Breast epithelium (tissue), 4 donors: ENCODE measurements around the gene F8. TPM values are rescaled to one million over a fixed set of nuclear protein-coding genes. Genes with fewer than 3 reads are reported as not detected.
A peak's percentile ranks its signal among the peaks of the same experiment; 100 is the strongest.

Source experiments
- DNase-seq, 2 donors: peaks; one replicate each; pipeline ENCODE4 v3.0.0-alpha.2; 2019; ENCODE audit warnings: low spot score in 2 of 2
- H3K27ac ChIP-seq, 2 donors: fragments of 200-600 bp; sonication (generic) in 1 of 2; one replicate each; pipeline ENCODE4 v1.5.1; 2016 to 2019; ENCODE audit warnings: mild to moderate bottlenecking in 1 of 2
- H3K27me3 ChIP-seq, 2 donors: fragments of 200-600 bp; sonication (generic) in 1 of 2; one replicate each; pipeline versions ENCODE4 v1.5.1 to v1.6.0; 2017 to 2019; ENCODE audit warnings: control low read depth in 1 of 2, mild to moderate bottlenecking in 1 of 2
- H3K36me3 ChIP-seq: fragments of 200-600 bp; one replicate; pipeline ENCODE4 v1.5.1; 2019
- H3K4me1 ChIP-seq, 2 donors: fragments of 200-600 bp; sonication (generic); one replicate each; pipeline ENCODE4 v1.5.1; 2016 to 2019; ENCODE audit warnings: control low read depth in 1 of 2
- H3K4me3 ChIP-seq, 3 donors: fragments of 200-600 bp; sonication (generic); 1 replicate in 2 of 3; 2 replicates in 1 of 3; pipeline ENCODE4 v1.5.1; 2016 to 2019; ENCODE audit warnings: mild to moderate bottlenecking in 3 of 3, moderate library complexity in 2 of 3
- H3K9me3 ChIP-seq, 2 donors: fragments of 200-600 bp; sonication (generic) in 1 of 2; one replicate each; pipeline ENCODE4 v1.5.1; 2016 to 2019; ENCODE audit warnings: control low read depth in 1 of 2
- POLR2A ChIP-seq: fragments of 450-650 bp; IDR thresholded peaks from one replicate; pipeline ENCODE4 v1.6.1; 2016; ENCODE audit warnings: antibody characterized with exemption, mild to moderate bottlenecking, moderate library complexity
- POLR2AphosphoS5 ChIP-seq, 3 donors: sonication (generic); formaldehyde crosslinking; IDR thresholded peaks; one replicate each; pipeline ENCODE4 v1.6.1; 2017; ENCODE audit warnings: antibody characterized with exemption in 3 of 3
- intact Hi-C: fragments of 100-400 bp; cut with DNase I; formaldehyde crosslinking; loops from one replicate; pipeline ENCODE4 v1.15.1; 2023; ENCODE audit warnings: low total_unique reads
- total RNA-seq, 3 donors: library from RNA; depleted of rRNA; stranded (reverse); fragments of >200 nt; gene quantifications; one replicate each; pipeline ENCODE4 v1.1.0, GENCODE V29; 2016
- TF ChIP-seq, protein P1 (sequence below), 3 donors: fragments of 450-650 bp; IDR thresholded peaks; one replicate each; pipeline ENCODE4 v1.5.1; 2016 to 2017; ENCODE audit warnings: antibody characterized with exemption in 3 of 3, mild to moderate bottlenecking in 3 of 3, moderate library complexity in 3 of 3

F8 gene
- total RNA-seq, 3 donors from 2014 or later, result 14.6 to 30.2 (median 16.1) TPM

DNA sequence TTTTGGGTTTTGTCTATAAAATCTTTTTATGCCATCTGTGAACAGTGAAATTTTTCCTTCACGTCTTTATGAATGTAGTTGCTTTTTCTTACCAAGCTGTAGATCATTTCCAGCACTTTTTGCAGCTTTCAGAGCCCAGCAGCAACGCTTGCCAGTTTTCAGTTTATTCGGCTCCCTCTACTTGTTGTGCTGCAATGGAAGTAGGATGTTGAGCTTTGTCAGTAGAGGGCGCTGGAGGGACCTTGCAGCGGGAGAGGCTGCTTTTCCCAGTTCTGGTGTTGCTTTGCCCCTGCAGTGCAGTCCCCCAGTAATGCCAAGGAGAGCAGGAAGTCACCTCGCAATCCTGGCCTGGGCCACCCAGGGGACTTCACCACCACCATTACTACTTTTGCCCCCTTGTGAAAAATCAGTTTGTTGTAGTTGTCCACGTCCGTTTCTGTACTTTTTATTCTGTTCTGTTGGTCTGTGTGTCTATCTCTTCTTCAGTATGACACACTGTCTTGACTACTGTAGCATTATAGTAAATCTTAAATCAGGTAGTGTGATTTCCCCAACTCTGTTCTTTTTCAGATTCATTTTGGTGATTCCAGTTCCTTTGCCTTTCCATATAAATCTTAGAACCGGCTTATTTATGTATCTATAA lies 26.6 kb upstream of the F8 start:
- Histone ChIP-seq H3K4me3 (no peak overlapping the region), H3K36me3 (no peaks in the 10 kb centered on the region), H3K27ac (no peak overlapping the region), H3K9me3 (no peaks in the 10 kb centered on the region), H3K4me1 (no peaks in the 10 kb centered on the region), H3K27me3 (no peaks in the 10 kb centered on the region)
- DNase-seq, result no peak
- TF ChIP-seq, protein P1, sequence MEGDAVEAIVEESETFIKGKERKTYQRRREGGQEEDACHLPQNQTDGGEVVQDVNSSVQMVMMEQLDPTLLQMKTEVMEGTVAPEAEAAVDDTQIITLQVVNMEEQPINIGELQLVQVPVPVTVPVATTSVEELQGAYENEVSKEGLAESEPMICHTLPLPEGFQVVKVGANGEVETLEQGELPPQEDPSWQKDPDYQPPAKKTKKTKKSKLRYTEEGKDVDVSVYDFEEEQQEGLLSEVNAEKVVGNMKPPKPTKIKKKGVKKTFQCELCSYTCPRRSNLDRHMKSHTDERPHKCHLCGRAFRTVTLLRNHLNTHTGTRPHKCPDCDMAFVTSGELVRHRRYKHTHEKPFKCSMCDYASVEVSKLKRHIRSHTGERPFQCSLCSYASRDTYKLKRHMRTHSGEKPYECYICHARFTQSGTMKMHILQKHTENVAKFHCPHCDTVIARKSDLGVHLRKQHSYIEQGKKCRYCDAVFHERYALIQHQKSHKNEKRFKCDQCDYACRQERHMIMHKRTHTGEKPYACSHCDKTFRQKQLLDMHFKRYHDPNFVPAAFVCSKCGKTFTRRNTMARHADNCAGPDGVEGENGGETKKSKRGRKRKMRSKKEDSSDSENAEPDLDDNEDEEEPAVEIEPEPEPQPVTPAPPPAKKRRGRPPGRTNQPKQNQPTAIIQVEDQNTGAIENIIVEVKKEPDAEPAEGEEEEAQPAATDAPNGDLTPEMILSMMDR (IDR thresholded peaks at IDR 0.05), result peak in 1 of 3 donors; percentile 21
- TF ChIP-seq POLR2A, result no peak
- intact Hi-C loops, result no loop called here

DNA sequence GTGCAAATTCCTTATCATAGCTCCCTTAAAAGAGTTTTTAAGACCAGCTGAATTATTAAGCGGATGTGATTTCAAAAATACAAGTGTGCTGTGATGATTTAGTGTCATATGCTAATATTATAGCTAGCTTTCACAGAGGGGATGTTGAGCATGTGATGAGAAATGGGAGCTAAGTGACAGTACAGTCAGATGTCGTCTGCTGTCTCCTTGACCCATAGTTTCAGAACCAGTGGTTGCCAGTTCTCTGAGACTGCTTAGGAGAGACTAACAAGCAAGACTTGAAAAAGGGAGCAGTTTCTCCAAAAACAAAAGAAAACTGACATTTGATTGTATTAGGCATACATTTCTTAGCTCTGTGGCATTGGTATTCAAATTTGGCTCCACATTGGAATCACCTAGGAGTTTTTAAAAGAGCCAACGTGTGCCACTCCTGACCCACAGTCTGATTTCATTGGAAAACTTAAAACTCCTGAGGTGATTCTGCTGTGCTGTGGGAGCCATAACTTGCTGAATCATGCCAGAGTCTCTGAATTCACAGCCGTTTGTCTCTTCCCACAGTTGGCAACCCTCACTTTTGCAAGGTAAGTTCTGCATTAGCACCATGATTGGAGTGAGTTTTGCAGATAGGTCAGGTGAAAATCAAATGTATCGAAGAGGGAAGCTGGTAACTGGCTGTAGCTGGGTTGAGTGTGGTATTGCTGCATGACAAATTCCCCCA lies 24.4 kb upstream of the F8 start:
- no peak overlapping the region for H3K27ac ChIP-seq
- TF ChIP-seq POLR2AphosphoS5 (IDR thresholded peaks at IDR 0.05), result no peak
- TF ChIP-seq POLR2A, result no peak
- TF ChIP-seq, protein P1 (IDR thresholded peaks at IDR 0.05), result no peak
- H3K36me3 ChIP-seq, result no peaks in the 10 kb centered on the region
- intact Hi-C loops, result no loop called here
- H3K27me3 ChIP-seq, result no peaks in the 10 kb centered on the region
- no peak overlapping the region for H3K4me3 ChIP-seq
- no peaks in the 10 kb centered on the region for H3K4me1 ChIP-seq
- no peaks in the 10 kb centered on the region for H3K9me3 ChIP-seq
- no peak for DNase-seq

DNA sequence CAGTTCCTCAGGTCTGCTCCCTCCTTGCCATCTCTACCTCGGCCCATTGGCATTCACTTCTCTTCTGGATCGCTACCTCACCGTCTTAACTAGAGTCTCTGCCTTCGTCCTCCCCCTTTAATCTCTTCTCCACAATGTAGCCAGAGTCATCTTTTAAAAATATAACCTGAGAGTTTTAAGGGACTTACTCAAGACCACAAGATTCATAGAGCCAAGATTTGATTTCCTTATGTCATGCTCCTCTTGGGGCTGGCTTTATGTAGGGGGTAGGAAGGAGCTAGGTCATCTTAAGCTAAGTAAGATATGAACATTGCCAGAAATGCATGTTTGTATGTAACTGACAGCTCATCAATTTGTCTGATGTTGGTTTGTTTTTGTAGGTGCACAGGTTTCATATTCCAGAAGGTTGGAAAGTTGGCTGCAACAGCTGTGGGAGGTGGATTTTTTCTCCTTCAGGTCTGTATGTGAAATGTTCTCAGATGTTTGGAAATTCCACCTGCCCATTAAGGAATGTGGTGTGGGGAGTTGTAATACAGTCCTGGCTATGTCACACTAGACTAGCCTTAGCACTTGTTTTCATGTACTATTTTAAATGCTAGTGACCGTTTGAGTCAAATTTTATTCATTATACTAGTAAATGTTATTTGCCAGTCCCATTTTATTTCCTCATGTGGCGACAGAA lies 23.7 kb upstream of the F8 start:
- TF ChIP-seq, protein P1 (IDR thresholded peaks at IDR 0.05), result no peak
- no peak for TF ChIP-seq POLR2A
- no peak for TF ChIP-seq POLR2AphosphoS5 (IDR thresholded peaks at IDR 0.05)
- Histone ChIP-seq H3K9me3 (no peaks in the 10 kb centered on the region), H3K27ac (no peak overlapping the region), H3K27me3 (no peaks in the 10 kb centered on the region), H3K4me3 (no peak overlapping the region), H3K4me1 (no peaks in the 10 kb centered on the region), H3K36me3 (no peaks in the 10 kb centered on the region)
- no peak for DNase-seq
- intact Hi-C loops, result no loop called here

DNA sequence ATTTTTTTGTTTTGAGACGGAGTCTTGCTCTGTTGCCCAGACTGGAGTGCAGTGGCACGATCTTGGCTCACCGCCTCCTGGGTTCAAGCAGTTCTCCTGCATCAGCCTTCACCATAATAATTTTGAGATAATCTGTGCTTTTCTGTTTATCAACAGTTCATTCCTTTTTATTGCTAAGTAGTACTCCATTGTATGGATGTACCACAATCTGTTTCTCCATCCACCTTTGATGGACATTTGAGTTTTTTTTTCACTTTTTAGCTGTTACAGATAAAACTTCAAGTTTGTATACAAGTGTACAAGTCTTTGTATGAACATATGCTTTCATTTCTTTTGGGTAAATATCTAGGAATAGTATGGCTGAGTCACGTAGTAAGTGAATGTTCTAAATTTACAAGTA lies 13.2 kb upstream of the F8 start:
- Histone ChIP-seq H3K9me3 (peaks cover 0 to 12% of the 10 kb centered on the region in 2 donors), H3K27ac (no peak overlapping the region), H3K36me3 (no peaks in the 10 kb centered on the region), H3K4me1 (no peaks in the 10 kb centered on the region), H3K27me3 (no peaks in the 10 kb centered on the region), H3K4me3 (no peak overlapping the region)
- DNase-seq, result no peak
- TF ChIP-seq, protein P1 (IDR thresholded peaks at IDR 0.05), result no peak
- no peak for TF ChIP-seq POLR2AphosphoS5 (IDR thresholded peaks at IDR 0.05)
- no peak for TF ChIP-seq POLR2A
- intact Hi-C loops, result no loop called here

DNA sequence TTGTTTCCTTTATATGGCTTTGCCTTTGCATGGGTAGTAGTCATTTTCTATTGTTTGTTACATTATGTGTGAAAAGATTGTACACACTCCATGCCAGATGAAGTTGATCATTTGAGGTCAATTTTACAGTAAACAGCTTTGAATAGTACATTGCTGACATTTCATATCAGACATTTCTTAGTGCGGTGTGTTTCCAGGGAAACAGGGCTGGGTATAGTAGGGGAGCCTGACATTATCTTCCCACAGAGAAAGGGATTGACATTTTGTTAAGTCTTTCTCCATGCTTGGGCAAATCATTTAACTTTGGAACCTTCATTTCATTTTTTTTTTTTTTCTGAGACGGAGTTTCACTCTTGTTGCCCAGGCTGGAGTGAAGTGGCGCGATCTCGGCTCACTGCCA lies 9.1 kb upstream of the F8 start:
- Histone ChIP-seq H3K9me3 (peaks cover 0 to 12% of the 10 kb centered on the region in 2 donors), H3K36me3 (no peaks in the 10 kb centered on the region), H3K4me1 (no peaks in the 10 kb centered on the region), H3K27me3 (no peaks in the 10 kb centered on the region), H3K27ac (no peak overlapping the region), H3K4me3 (no peak overlapping the region)
- TF ChIP-seq POLR2AphosphoS5 (IDR thresholded peaks at IDR 0.05) (no peak), POLR2A (no peak)
- TF ChIP-seq, protein P1 (IDR thresholded peaks at IDR 0.05), result no peak
- intact Hi-C loops, result no loop called here
- DNase-seq, result no peak
